Measurements from ENCODE around the gene SELENOO.

- no peak for TF ChIP-seq RARB (CRISPR knock-in tag; IDR thresholded peaks at IDR 0.05)
- no peak for TF ChIP-seq POU6F1 (CRISPR knock-in tag; IDR thresholded peaks at IDR 0.05; ENCODE audit: borderline replicate concordance, low read depth)
- TF ChIP-seq CSRNP3 (CRISPR knock-in tag; IDR thresholded peaks at IDR 0.05): no peak
- TF ChIP-seq PATZ1 (CRISPR knock-in tag; IDR thresholded peaks at IDR 0.05; ENCODE audit: borderline replicate concordance): no peak
These were observed 41.7 kb downstream of the SELENOO start for GRCh38 chr22:50242406-50242949.
